ENCODE results near the gene LCA5L.

The LCA5L gene

DNA sequence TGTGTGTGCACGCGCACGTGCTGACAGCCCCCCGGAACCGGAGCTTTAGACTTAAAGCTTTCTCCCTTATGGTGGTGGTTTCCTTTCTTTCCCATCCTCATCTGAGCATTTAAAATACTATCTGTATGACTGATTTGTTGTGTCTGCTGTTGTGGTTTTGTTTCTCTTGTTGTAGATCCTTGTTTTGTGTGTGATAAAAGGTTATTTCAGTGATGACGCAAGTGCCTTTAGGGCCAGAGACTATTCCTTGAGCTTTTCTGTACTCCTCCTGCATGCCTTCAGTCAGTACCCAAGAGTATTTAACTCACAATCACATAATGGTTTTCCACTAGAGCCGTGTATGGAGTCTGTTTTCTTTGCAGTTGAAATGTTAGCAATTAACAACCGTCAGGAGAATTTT is 45.4 kb downstream of the LCA5L start:
- FAIRE-seq (no peak), DNase-seq (ENCODE audit: insufficient read length) (no peak)
- TF ChIP-seq TAF1 (IDR thresholded peaks at IDR 0.05; ENCODE audit: borderline replicate concordance, low read depth, low read length) (no peak), POLR2AphosphoS5 (IDR thresholded peaks at IDR 0.05; ENCODE audit: low read depth, low read length) (no peak), POLR2A (IDR thresholded peaks at IDR 0.05; ENCODE audit: low read depth, low read length) (no peak)

- DNase-seq (ENCODE audit: insufficient read length) (no peak), FAIRE-seq (no peak)
- TF ChIP-seq POLR2AphosphoS5 (IDR thresholded peaks at IDR 0.05; ENCODE audit: low read depth, low read length) (no peak), TAF1 (IDR thresholded peaks at IDR 0.05; ENCODE audit: borderline replicate concordance, low read depth, low read length) (no peak), POLR2A (IDR thresholded peaks at IDR 0.05; ENCODE audit: low read depth, low read length) (no peak)
Measured at GRCh38 chr21:39397646-39398385, 47.8 kb downstream of the LCA5L start.

- DNase-seq (ENCODE audit: insufficient read length) = no peak
- no peak for TF ChIP-seq POLR2A (IDR thresholded peaks at IDR 0.05; ENCODE audit: low read depth, low read length)
- TF ChIP-seq TAF1 (IDR thresholded peaks at IDR 0.05; ENCODE audit: borderline replicate concordance, low read depth, low read length) = no peak
- TF ChIP-seq POLR2AphosphoS5 (IDR thresholded peaks at IDR 0.05; ENCODE audit: low read depth, low read length) = no peak
- no peak for FAIRE-seq
Measured at GRCh38 chr21:39392981-39393380, 52.6 kb downstream of the LCA5L start.

DNA sequence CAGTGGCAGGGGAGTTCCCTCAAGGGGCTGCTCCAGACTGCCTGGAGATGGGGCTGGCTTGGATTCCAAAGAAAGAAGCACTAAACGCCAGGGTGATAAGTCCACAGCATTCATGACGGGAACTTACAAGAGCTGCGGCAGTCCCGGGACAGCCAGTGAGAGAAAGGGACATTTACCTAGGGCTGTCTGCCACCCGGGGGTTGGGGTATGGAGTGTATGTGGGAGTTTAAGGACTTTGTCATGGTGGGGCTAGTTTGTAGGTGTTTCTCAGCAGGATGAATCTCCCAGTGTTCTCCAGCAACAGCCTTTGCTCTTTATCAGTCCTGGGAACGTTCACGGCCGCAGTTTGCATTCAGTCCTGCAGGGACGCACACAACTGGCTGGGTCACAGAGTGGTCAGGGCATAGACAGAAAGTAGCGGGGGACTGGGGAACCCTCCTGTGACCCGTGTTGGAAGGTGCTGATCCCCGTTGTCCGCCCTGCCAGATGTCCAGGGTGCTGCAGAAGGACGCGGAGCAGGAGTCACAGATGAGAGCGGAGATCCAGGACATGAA is 55.3 kb downstream of the LCA5L start:
- TF ChIP-seq POLR2A (IDR thresholded peaks at IDR 0.05; ENCODE audit: low read depth, low read length) = no peak
- TF ChIP-seq POLR2AphosphoS5 (IDR thresholded peaks at IDR 0.05; ENCODE audit: low read depth, low read length) = no peak
- TF ChIP-seq TAF1 (IDR thresholded peaks at IDR 0.05; ENCODE audit: borderline replicate concordance, low read depth, low read length) = no peak
- DNase-seq (ENCODE audit: insufficient read length) = no peak
- no peak for FAIRE-seq

DNA sequence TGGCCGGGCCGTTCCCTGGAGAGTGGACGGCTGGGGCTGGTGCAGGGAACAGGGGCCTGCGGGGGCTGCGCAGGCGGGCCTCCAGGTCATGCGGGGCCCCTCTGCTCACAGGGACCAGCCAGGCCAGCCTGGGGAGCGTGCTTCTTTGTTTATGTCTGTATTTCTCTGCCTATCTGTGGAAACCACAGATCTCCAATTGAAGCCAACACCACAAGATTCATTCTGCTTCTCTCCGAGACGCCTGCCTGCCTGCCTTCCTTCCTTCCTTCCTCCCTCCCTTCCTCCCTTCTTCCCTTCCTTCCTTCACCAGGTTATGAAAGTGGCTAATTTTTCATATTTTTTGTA is 56.8 kb downstream of the LCA5L start:
- no peak for TF ChIP-seq POLR2AphosphoS5 (IDR thresholded peaks at IDR 0.05; ENCODE audit: low read depth, low read length)
- no peak for TF ChIP-seq POLR2A (IDR thresholded peaks at IDR 0.05; ENCODE audit: low read depth, low read length)
- TF ChIP-seq TAF1 (IDR thresholded peaks at IDR 0.05; ENCODE audit: borderline replicate concordance, low read depth, low read length) = no peak
- no peak for DNase-seq (ENCODE audit: insufficient read length)
- FAIRE-seq = no peak

DNA sequence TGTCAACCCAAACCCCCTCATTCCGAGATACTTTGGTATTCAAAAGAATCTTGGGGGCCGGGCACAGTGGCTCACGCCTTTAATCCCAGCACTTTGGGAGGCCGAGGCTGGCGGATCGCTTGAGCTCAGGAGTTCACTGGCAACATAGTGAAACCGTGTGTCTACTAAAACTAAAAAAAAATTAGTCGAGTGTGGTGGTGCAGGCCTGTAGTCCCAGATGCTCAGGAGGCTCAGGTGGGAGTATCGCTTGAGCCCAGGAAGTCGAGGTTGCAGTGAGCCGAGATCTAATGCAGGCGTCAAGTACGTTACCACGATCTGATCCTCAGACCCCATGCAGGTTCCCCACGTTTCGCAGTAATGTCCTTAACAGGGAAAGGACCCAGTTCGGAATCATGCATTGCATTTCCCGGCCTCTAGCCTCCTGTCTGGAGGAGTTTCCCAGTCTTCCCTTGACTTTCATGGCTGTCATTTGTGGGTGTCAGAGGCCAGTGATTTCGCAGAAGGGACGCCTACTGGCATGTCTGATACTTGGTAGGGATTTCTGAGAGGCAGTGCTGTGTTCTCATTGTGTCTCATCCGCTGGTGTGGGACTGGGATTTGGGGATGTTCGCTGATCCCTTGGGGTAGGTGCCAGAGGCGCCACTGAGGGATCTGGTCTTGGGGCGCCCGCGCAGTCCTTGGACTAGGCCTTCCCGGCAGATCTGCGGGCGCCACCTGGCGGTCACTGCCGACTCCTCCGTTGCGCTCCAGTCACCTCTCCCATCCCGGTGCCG is 57.4 kb downstream of the LCA5L start:
- DNase-seq (ENCODE audit: insufficient read length) = peak; percentile 92
- TF ChIP-seq POLR2AphosphoS5 (IDR thresholded peaks at IDR 0.05; ENCODE audit: low read depth, low read length) = peak; percentile 67; the same call in 1 of the 2 replicates
- TF ChIP-seq TAF1 (IDR thresholded peaks at IDR 0.05; ENCODE audit: borderline replicate concordance, low read depth, low read length) = no peak
- peak; percentile 68; the same call in 1 of the 2 replicates for TF ChIP-seq POLR2A (IDR thresholded peaks at IDR 0.05; ENCODE audit: low read depth, low read length)
- peak; percentile 67 for FAIRE-seq

GRCh38 chr21:39387461-39388037 is 58.0 kb downstream of the LCA5L start:
- FAIRE-seq (peak; percentile 63), DNase-seq (ENCODE audit: insufficient read length) (peak; percentile 88)
- TF ChIP-seq TAF1 (IDR thresholded peaks at IDR 0.05; ENCODE audit: borderline replicate concordance, low read depth, low read length) (no peak), POLR2A (IDR thresholded peaks at IDR 0.05; ENCODE audit: low read depth, low read length) (no peak), POLR2AphosphoS5 (IDR thresholded peaks at IDR 0.05; ENCODE audit: low read depth, low read length) (no peak)

DNA sequence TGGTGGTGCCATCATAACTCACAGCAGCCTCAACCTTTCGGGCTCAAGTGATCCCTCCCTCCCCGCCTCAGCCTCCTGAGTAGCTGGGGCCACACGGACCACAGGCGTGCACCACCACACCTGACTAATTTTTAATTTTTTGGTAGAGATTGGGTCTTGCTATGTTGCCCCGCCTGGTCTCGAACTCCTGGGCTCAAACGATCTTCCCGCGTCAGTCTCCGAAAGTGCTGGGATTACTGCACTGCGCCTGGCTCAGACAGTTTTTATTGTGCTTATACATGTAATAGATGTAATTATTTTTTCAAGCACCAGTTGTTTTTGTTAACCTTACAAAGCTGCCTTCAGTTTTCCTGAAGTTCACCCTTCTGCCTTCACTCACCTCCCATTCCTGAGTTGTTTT is 58.7 kb downstream of the LCA5L start:
- TF ChIP-seq TAF1 (IDR thresholded peaks at IDR 0.05; ENCODE audit: borderline replicate concordance, low read depth, low read length) (no peak), POLR2AphosphoS5 (IDR thresholded peaks at IDR 0.05; ENCODE audit: low read depth, low read length) (no peak), POLR2A (IDR thresholded peaks at IDR 0.05; ENCODE audit: low read depth, low read length) (no peak)
- no peak for DNase-seq (ENCODE audit: insufficient read length)
- FAIRE-seq = no peak

DNA sequence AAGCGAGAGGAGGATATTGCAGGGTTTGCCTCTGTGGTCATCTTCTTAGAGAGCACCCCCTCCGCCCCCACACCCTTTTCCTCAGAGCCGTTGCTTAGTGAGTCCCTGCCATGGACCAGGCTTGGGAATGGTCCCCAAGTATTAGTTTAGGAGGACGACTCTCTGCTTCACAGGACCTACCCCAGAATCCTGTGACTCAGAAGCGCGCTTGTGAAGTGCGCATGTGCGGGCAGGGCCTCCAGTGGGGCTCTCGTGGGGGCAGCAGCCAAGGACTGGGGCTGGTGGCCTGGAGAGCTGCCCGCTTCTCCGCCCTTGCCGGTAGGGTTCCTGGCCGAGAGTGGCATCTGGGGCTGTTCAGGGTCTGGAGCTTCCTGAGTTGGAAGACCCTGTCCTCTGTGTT is 59.4 kb downstream of the LCA5L start:
- no peak for DNase-seq (ENCODE audit: insufficient read length)
- no peak for FAIRE-seq
- TF ChIP-seq TAF1 (IDR thresholded peaks at IDR 0.05; ENCODE audit: borderline replicate concordance, low read depth, low read length) (no peak), POLR2AphosphoS5 (IDR thresholded peaks at IDR 0.05; ENCODE audit: low read depth, low read length) (no peak), POLR2A (IDR thresholded peaks at IDR 0.05; ENCODE audit: low read depth, low read length) (no peak)

- DNase-seq (ENCODE audit: insufficient read length) (peak; percentile 59), FAIRE-seq (no peak)
- TF ChIP-seq POLR2A (IDR thresholded peaks at IDR 0.05; ENCODE audit: low read depth, low read length) (no peak), TAF1 (IDR thresholded peaks at IDR 0.05; ENCODE audit: borderline replicate concordance, low read depth, low read length) (no peak), POLR2AphosphoS5 (IDR thresholded peaks at IDR 0.05; ENCODE audit: low read depth, low read length) (no peak)
Measured at GRCh38 chr21:39385299-39386145, 60.1 kb downstream of the LCA5L start.
